ENCODE measurements around the gene PPM1D.
"Not testable (repeated sequence)": the region's sequence is repeated elsewhere in the genome, so short reads cannot be mapped to it uniquely, and the experiment has no call there.

Gene PPM1D

GRCh38 chr17:60573236-60574051, 26.5 kb upstream of the PPM1D start:
- Histone ChIP-seq H3K27me3 (ENCODE audit: low read depth, low read length) (no peaks in the 10 kb centered on the region), H3K4me1 (ENCODE audit: control insufficient read depth in 1 of 2, insufficient read depth in 2 of 2, low read length in 2 of 2) (peaks cover 0 to 8% of the 10 kb centered on the region in 2 donors), H3K9me3 (ENCODE audit: control insufficient read depth in 1 of 2, low read length in 2 of 2) (no peaks in the 10 kb centered on the region), H3K36me3 (ENCODE audit: control insufficient read depth in 1 of 2, insufficient read depth in 2 of 2, low read length in 2 of 2) (no peaks in the 10 kb centered on the region), H3K4me3 (ENCODE audit: low read depth in 1 of 2, low read length in 2 of 2) (no peak overlapping the region), H3K27ac (ENCODE audit: low read length) (no peak overlapping the region)

GRCh38 chr17:60577147-60577915, 22.7 kb upstream of the PPM1D start:
- peak overlapping the region; percentile 59 to 66 for H3K4me3 ChIP-seq (ENCODE audit: low read depth in 1 of 2, low read length in 2 of 2)
- H3K27me3 ChIP-seq (ENCODE audit: low read depth, low read length): no peaks in the 10 kb centered on the region
- H3K4me1 ChIP-seq (ENCODE audit: control insufficient read depth in 1 of 2, insufficient read depth in 2 of 2, low read length in 2 of 2): peaks cover 0 to 17% of the 10 kb centered on the region in 2 donors
- H3K36me3 ChIP-seq (ENCODE audit: control insufficient read depth in 1 of 2, insufficient read depth in 2 of 2, low read length in 2 of 2): no peaks in the 10 kb centered on the region
- H3K27ac ChIP-seq (ENCODE audit: low read length): peak overlapping the region; percentile 50
- H3K9me3 ChIP-seq (ENCODE audit: control insufficient read depth in 1 of 2, low read length in 2 of 2): no peaks in the 10 kb centered on the region

- no peak overlapping the region for H3K4me3 ChIP-seq (ENCODE audit: low read depth in 1 of 2, low read length in 2 of 2)
- peaks cover 0 to 17% of the 10 kb centered on the region in 2 donors for H3K4me1 ChIP-seq (ENCODE audit: control insufficient read depth in 1 of 2, insufficient read depth in 2 of 2, low read length in 2 of 2)
- H3K27me3 ChIP-seq (ENCODE audit: low read depth, low read length): no peaks in the 10 kb centered on the region
- no peak overlapping the region for H3K27ac ChIP-seq (ENCODE audit: low read length)
- H3K9me3 ChIP-seq (ENCODE audit: control insufficient read depth in 1 of 2, low read length in 2 of 2): no peaks in the 10 kb centered on the region
- no peaks in the 10 kb centered on the region for H3K36me3 ChIP-seq (ENCODE audit: control insufficient read depth in 1 of 2, insufficient read depth in 2 of 2, low read length in 2 of 2)
Observed at GRCh38 chr17:60579090-60579489, 20.9 kb upstream of the PPM1D start.

- no peak overlapping the region for H3K27ac ChIP-seq (ENCODE audit: low read length)
- no peaks in the 10 kb centered on the region for H3K27me3 ChIP-seq (ENCODE audit: low read depth, low read length)
Observed at GRCh38 chr17:60579551-60579950, 20.4 kb upstream of the PPM1D start.

GRCh38 chr17:60583008-60583407, 17.0 kb upstream of the PPM1D start:
- Histone ChIP-seq H3K27ac (ENCODE audit: low read length) (no peak overlapping the region), H3K36me3 (ENCODE audit: control insufficient read depth in 1 of 2, insufficient read depth in 2 of 2, low read length in 2 of 2) (no peaks in the 10 kb centered on the region), H3K9me3 (ENCODE audit: control insufficient read depth in 1 of 2, low read length in 2 of 2) (no peaks in the 10 kb centered on the region), H3K4me1 (ENCODE audit: control insufficient read depth in 1 of 2, insufficient read depth in 2 of 2, low read length in 2 of 2) (peaks cover 0 to 9% of the 10 kb centered on the region in 2 donors), H3K4me3 (ENCODE audit: low read depth in 1 of 2, low read length in 2 of 2) (no peak overlapping the region), H3K27me3 (ENCODE audit: low read depth, low read length) (no peaks in the 10 kb centered on the region)

More at GRCh38 chr17:60579551-60579950, 20.4 kb upstream of the PPM1D start:
- H3K36me3 ChIP-seq (ENCODE audit: control insufficient read depth in 1 of 2, insufficient read depth in 2 of 2, low read length in 2 of 2): no peaks in the 10 kb centered on the region
- H3K4me3 ChIP-seq (ENCODE audit: low read depth in 1 of 2, low read length in 2 of 2): no peak overlapping the region
- no peaks in the 10 kb centered on the region for H3K9me3 ChIP-seq (ENCODE audit: control insufficient read depth in 1 of 2, low read length in 2 of 2)
- peaks cover 0 to 17% of the 10 kb centered on the region in 2 donors for H3K4me1 ChIP-seq (ENCODE audit: control insufficient read depth in 1 of 2, insufficient read depth in 2 of 2, low read length in 2 of 2)

GRCh38 chr17:60585887-60586286, 14.1 kb upstream of the PPM1D start:
- no peaks in the 10 kb centered on the region for H3K27me3 ChIP-seq (ENCODE audit: low read depth, low read length)
- H3K4me1 ChIP-seq (ENCODE audit: control insufficient read depth in 1 of 2, insufficient read depth in 2 of 2, low read length in 2 of 2): no peaks in the 10 kb centered on the region
- no peak overlapping the region for H3K4me3 ChIP-seq (ENCODE audit: low read depth in 1 of 2, low read length in 2 of 2)
- H3K9me3 ChIP-seq (ENCODE audit: control insufficient read depth in 1 of 2, low read length in 2 of 2): no peaks in the 10 kb centered on the region
- H3K36me3 ChIP-seq (ENCODE audit: control insufficient read depth in 1 of 2, insufficient read depth in 2 of 2, low read length in 2 of 2): no peaks in the 10 kb centered on the region
- H3K27ac ChIP-seq (ENCODE audit: low read length): no peak overlapping the region

GRCh38 chr17:60586288-60586974, 13.6 kb upstream of the PPM1D start:
- Histone ChIP-seq H3K27ac (ENCODE audit: low read length) (no peak overlapping the region), H3K4me1 (ENCODE audit: control insufficient read depth in 1 of 2, insufficient read depth in 2 of 2, low read length in 2 of 2) (no peaks in the 10 kb centered on the region), H3K9me3 (ENCODE audit: control insufficient read depth in 1 of 2, low read length in 2 of 2) (no peaks in the 10 kb centered on the region), H3K4me3 (ENCODE audit: low read depth in 1 of 2, low read length in 2 of 2) (no peak overlapping the region), H3K27me3 (ENCODE audit: low read depth, low read length) (no peaks in the 10 kb centered on the region), H3K36me3 (ENCODE audit: control insufficient read depth in 1 of 2, insufficient read depth in 2 of 2, low read length in 2 of 2) (no peaks in the 10 kb centered on the region)

- Histone ChIP-seq H3K36me3 (ENCODE audit: control insufficient read depth in 1 of 2, insufficient read depth in 2 of 2, low read length in 2 of 2) (no peaks in the 10 kb centered on the region), H3K27ac (ENCODE audit: low read length) (no peak overlapping the region), H3K9me3 (ENCODE audit: control insufficient read depth in 1 of 2, low read length in 2 of 2) (no peaks in the 10 kb centered on the region), H3K4me3 (ENCODE audit: low read depth in 1 of 2, low read length in 2 of 2) (no peak overlapping the region), H3K27me3 (ENCODE audit: low read depth, low read length) (no peaks in the 10 kb centered on the region), H3K4me1 (ENCODE audit: control insufficient read depth in 1 of 2, insufficient read depth in 2 of 2, low read length in 2 of 2) (no peaks in the 10 kb centered on the region)
Observed at GRCh38 chr17:60590070-60590469, 9.9 kb upstream of the PPM1D start.

GRCh38 chr17:60592750-60593149, 7.2 kb upstream of the PPM1D start:
- Histone ChIP-seq H3K4me1 (ENCODE audit: control insufficient read depth in 1 of 2, insufficient read depth in 2 of 2, low read length in 2 of 2) (no peaks in the 10 kb centered on the region), H3K27me3 (ENCODE audit: low read depth, low read length) (no peaks in the 10 kb centered on the region), H3K27ac (ENCODE audit: low read length) (no peak overlapping the region)

GRCh38 chr17:60593441-60594036, 6.5 kb upstream of the PPM1D start:
- H3K9me3 ChIP-seq (ENCODE audit: control insufficient read depth in 1 of 2, low read length in 2 of 2); H3K4me3 ChIP-seq (ENCODE audit: low read depth in 1 of 2, low read length in 2 of 2); H3K36me3 ChIP-seq (ENCODE audit: control insufficient read depth in 1 of 2, insufficient read depth in 2 of 2, low read length in 2 of 2); H3K27me3 ChIP-seq (ENCODE audit: low read depth, low read length); H3K27ac ChIP-seq (ENCODE audit: low read length); H3K4me1 ChIP-seq (ENCODE audit: control insufficient read depth in 1 of 2, insufficient read depth in 2 of 2, low read length in 2 of 2): not testable (repeated sequence)

More at GRCh38 chr17:60592750-60593149, 7.2 kb upstream of the PPM1D start:
- Histone ChIP-seq H3K4me3 (ENCODE audit: low read depth in 1 of 2, low read length in 2 of 2) (no peak overlapping the region), H3K9me3 (ENCODE audit: control insufficient read depth in 1 of 2, low read length in 2 of 2) (no peaks in the 10 kb centered on the region), H3K36me3 (ENCODE audit: control insufficient read depth in 1 of 2, insufficient read depth in 2 of 2, low read length in 2 of 2) (no peaks in the 10 kb centered on the region)

- H3K9me3 ChIP-seq (ENCODE audit: control insufficient read depth in 1 of 2, low read length in 2 of 2); H3K36me3 ChIP-seq (ENCODE audit: control insufficient read depth in 1 of 2, insufficient read depth in 2 of 2, low read length in 2 of 2); H3K4me1 ChIP-seq (ENCODE audit: control insufficient read depth in 1 of 2, insufficient read depth in 2 of 2, low read length in 2 of 2); H3K27me3 ChIP-seq (ENCODE audit: low read depth, low read length); H3K4me3 ChIP-seq (ENCODE audit: low read depth in 1 of 2, low read length in 2 of 2); H3K27ac ChIP-seq (ENCODE audit: low read length): not testable (repeated sequence)
Observed at GRCh38 chr17:60594170-60594569, 5.8 kb upstream of the PPM1D start.

All from muscle layer of duodenum (tissue), 2 donors.